ENCODE data around the gene PROZ. TPM values are rescaled to one million over a fixed set of nuclear protein-coding genes. Genes with fewer than 3 reads are reported as not detected.

Gene PROZ
- total and polyA plus RNA-seq, 7 donors, result not detected

GRCh38 chr13:113151745-113152690 lies 6.4 kb upstream of the PROZ start:
- no peaks in the 10 kb centered on the region for H3K27me3 ChIP-seq (ENCODE audit: insufficient read depth in 3 of 3, low read length in 2 of 3)
- H3K4me1 ChIP-seq, result peaks cover 11% of the 10 kb centered on the region
- peak overlapping the region; percentile 86 for H3K27ac ChIP-seq
- no peaks in the 10 kb centered on the region for H3K36me3 ChIP-seq (ENCODE audit: insufficient read depth in 1 of 2, low read depth in 1 of 2)
- intact Hi-C loops (cut with DNase I), result loop anchor here in 1 of 2 donors (5.0 kb wide), 1 partner anchor 115 kb away; no protein-coding TSS in a partner anchor
- ATAC-seq, result peak; percentile 43 to 72 (median 64)
- peak overlapping the region; percentile 68 for H3K4me3 ChIP-seq
- peak; percentile 41 to 64 for DNase-seq
- TF ChIP-seq, protein P1, sequence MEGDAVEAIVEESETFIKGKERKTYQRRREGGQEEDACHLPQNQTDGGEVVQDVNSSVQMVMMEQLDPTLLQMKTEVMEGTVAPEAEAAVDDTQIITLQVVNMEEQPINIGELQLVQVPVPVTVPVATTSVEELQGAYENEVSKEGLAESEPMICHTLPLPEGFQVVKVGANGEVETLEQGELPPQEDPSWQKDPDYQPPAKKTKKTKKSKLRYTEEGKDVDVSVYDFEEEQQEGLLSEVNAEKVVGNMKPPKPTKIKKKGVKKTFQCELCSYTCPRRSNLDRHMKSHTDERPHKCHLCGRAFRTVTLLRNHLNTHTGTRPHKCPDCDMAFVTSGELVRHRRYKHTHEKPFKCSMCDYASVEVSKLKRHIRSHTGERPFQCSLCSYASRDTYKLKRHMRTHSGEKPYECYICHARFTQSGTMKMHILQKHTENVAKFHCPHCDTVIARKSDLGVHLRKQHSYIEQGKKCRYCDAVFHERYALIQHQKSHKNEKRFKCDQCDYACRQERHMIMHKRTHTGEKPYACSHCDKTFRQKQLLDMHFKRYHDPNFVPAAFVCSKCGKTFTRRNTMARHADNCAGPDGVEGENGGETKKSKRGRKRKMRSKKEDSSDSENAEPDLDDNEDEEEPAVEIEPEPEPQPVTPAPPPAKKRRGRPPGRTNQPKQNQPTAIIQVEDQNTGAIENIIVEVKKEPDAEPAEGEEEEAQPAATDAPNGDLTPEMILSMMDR (IDR thresholded peaks at IDR 0.05), result no peak
- no peaks in the 10 kb centered on the region for H3K9me3 ChIP-seq
- 52 to 57% (median 55%) methylated on average over 24 to 28 of the region's 28 CpGs for WGBS, 3 donors

DNA sequence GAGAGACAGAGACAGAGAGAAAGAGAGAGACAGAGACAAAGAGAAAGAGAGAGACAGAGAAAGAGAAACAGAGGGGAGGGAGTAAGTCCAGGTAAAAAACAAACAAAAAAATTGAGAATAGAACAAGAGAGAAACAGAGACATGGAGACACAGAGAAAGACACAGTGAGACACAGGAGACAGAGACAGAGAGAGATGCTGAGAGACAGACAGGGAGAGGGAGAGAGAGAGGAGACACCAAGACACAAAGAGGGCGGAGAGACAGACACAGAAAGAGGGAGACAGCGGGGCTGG lies 5.8 kb upstream of the PROZ start:
- TF ChIP-seq, protein P1 (IDR thresholded peaks at IDR 0.05), result no peak
- Histone ChIP-seq H3K27me3 (ENCODE audit: insufficient read depth in 3 of 3, low read length in 2 of 3) (no peaks in the 10 kb centered on the region), H3K27ac (peak overlapping the region; percentile 86), H3K4me1 (peaks cover 11% of the 10 kb centered on the region), H3K9me3 (no peaks in the 10 kb centered on the region), H3K4me3 (peak overlapping the region; percentile 68), H3K36me3 (ENCODE audit: insufficient read depth in 1 of 2, low read depth in 1 of 2) (no peaks in the 10 kb centered on the region)
- ATAC-seq (no peak), DNase-seq (no peak)
- 55 to 83% (median 61%) methylated on average over 2 of the region's 2 CpGs for WGBS, 3 donors
- intact Hi-C loops (cut with DNase I), result loop anchor here in 1 of 2 donors (5.0 kb wide), 1 partner anchor 115 kb away; no protein-coding TSS in a partner anchor

DNA sequence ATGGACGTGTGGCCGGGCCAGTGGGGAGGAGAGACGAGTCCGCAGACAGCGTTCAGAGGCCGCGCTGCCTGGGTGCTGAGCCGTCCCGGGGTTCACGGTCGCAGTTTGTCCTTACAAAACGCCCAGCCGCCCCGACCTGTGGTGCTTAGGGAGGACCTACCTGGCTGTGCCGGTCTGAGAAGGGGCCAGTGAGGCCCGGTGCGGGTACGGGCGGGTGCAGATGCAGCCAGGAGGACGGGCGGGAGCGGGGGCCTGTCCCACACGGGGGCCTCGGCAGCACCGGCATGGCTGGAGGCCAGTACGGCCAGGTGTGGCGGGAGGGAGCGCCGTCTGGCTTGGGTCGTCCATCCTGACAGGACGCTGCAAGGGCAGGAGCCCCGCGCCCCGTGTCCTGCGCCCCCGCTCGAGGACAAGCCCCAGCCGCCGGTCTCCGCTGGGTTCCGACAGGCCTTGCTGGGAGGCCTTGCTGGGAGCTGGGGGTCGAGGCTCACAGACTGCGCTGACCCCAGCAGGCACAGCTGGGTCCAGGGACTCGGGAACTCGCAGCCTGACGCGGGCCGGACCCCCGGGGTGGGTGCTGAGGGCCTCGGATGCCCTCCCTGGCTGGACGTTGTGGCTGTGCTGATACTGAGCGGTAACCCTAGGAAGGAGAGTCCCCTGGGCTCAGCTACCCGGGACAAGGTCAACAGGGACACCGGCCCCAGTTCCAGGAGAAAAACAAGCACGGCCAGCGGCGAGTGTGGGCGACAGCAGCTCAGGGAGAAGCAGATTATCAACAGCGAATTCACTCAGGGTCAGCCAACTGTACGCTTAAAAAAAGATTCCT lies 5.3 kb upstream of the PROZ start:
- peak; percentile 52 to 68 (median 60) for ATAC-seq
- Histone ChIP-seq H3K36me3 (ENCODE audit: insufficient read depth in 1 of 2, low read depth in 1 of 2) (no peaks in the 10 kb centered on the region), H3K27me3 (ENCODE audit: insufficient read depth in 3 of 3, low read length in 2 of 3) (no peaks in the 10 kb centered on the region), H3K9me3 (no peaks in the 10 kb centered on the region), H3K27ac (peak overlapping the region; percentile 86), H3K4me1 (peaks cover 11% of the 10 kb centered on the region), H3K4me3 (peak overlapping the region; percentile 68)
- peak; percentile 63 to 79 for DNase-seq
- TF ChIP-seq, protein P1 (IDR thresholded peaks at IDR 0.05), result no peak
- intact Hi-C loops (cut with DNase I), result loop anchor here in 1 of 2 donors (5.0 kb wide), 1 partner anchor 116 kb away; no protein-coding TSS in a partner anchor
- 25 to 33% (median 30%) methylated on average over 53 to 60 of the region's 60 CpGs for whole genome bisulfite sequencing, 3 donors

DNA sequence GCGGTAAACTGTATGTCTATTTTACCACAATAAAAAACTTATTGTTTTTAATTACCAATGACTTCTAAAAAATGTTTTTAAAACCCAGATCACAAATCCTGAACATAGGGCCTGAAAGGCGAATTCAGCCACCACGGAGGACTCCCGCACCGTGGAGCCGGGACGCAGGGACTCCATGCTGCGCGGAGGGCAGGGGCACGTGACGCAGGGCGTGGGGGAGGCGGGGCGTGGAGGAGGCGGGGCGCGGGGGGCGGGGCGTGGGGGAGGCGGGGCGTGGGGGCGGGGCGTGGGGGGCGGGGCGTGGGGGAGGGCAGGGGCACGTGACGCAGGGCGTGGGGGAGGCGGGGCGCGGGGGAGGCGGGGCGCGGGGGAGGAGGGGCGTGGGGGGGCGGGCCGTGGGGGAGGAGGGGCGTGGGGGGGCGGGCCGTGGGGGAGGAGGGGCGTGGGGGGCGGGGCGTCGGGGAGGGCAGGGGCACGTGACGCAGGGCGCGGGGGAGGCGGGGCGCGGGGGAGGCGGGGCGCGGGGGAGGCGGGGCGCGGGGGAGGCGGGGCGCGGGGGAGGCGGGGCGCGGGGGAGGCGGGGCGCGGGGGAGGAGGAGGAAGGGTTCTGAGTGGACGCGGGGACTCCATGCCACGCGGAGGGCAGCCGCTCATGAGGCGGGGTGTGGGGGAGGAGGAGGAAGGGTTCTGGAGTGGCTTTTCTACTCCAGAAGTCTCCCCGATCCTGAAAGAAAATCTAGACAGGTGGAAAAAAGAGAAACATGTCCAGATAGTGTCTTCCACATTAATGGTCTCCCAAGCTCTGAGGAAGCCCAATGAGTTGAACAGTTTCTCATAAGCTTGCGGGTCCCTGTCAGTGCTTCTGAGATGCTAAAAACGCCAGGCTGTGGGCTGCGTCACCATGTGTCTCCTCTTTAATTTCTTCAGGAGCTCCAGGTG lies 4.4 kb upstream of the PROZ start:
- Histone ChIP-seq H3K36me3 (ENCODE audit: insufficient read depth in 1 of 2, low read depth in 1 of 2) (no peaks in the 10 kb centered on the region), H3K27me3 (ENCODE audit: insufficient read depth in 3 of 3, low read length in 2 of 3) (no peaks in the 10 kb centered on the region), H3K4me1 (peaks cover 11% of the 10 kb centered on the region), H3K27ac (peak overlapping the region; percentile 86), H3K4me3 (peak overlapping the region; percentile 68), H3K9me3 (no peaks in the 10 kb centered on the region)
- WGBS, 3 donors, result 5 to 6% (median 5%) methylated on average over 16 to 54 of the region's 76 CpGs
- ATAC-seq, result peak; percentile 79 to 85 (median 82)
- peak; percentile 83 to 91 for DNase-seq
- intact Hi-C loops (cut with DNase I), result loop anchor here in 1 of 2 donors (5.0 kb wide), 1 partner anchor 117 kb away; no protein-coding TSS in a partner anchor
- TF ChIP-seq, protein P1 (IDR thresholded peaks at IDR 0.05), result no peak

Measured in psoas muscle (tissue), 8 donors.